ENCODE data around the gene ID2.
"Not testable (repeated sequence)": the region's sequence is repeated elsewhere in the genome, so short reads cannot be mapped to it uniquely, and the experiment has no call there.

DNA sequence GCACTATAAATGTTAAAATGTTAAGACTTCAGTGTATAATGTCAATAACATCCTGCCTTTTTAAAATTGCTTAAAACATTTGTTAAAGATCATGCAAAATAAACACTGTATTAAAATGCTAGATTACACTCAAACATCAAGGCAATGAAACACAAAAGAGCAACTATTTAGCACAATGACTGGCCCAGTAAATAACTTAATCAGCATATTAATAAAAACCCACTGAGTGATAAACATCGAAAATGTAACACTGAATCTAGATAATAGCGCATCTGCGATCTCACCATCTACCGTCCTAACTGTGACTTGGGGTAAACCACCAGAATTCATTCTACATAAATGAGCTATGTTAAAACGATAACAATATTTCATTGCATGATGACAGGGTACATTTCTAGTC, 47.2 kb downstream of the ID2 start:
- TF ChIP-seq, protein P1, sequence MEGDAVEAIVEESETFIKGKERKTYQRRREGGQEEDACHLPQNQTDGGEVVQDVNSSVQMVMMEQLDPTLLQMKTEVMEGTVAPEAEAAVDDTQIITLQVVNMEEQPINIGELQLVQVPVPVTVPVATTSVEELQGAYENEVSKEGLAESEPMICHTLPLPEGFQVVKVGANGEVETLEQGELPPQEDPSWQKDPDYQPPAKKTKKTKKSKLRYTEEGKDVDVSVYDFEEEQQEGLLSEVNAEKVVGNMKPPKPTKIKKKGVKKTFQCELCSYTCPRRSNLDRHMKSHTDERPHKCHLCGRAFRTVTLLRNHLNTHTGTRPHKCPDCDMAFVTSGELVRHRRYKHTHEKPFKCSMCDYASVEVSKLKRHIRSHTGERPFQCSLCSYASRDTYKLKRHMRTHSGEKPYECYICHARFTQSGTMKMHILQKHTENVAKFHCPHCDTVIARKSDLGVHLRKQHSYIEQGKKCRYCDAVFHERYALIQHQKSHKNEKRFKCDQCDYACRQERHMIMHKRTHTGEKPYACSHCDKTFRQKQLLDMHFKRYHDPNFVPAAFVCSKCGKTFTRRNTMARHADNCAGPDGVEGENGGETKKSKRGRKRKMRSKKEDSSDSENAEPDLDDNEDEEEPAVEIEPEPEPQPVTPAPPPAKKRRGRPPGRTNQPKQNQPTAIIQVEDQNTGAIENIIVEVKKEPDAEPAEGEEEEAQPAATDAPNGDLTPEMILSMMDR (IDR thresholded peaks at IDR 0.05): not testable (repeated sequence)
- TF ChIP-seq, protein P2, sequence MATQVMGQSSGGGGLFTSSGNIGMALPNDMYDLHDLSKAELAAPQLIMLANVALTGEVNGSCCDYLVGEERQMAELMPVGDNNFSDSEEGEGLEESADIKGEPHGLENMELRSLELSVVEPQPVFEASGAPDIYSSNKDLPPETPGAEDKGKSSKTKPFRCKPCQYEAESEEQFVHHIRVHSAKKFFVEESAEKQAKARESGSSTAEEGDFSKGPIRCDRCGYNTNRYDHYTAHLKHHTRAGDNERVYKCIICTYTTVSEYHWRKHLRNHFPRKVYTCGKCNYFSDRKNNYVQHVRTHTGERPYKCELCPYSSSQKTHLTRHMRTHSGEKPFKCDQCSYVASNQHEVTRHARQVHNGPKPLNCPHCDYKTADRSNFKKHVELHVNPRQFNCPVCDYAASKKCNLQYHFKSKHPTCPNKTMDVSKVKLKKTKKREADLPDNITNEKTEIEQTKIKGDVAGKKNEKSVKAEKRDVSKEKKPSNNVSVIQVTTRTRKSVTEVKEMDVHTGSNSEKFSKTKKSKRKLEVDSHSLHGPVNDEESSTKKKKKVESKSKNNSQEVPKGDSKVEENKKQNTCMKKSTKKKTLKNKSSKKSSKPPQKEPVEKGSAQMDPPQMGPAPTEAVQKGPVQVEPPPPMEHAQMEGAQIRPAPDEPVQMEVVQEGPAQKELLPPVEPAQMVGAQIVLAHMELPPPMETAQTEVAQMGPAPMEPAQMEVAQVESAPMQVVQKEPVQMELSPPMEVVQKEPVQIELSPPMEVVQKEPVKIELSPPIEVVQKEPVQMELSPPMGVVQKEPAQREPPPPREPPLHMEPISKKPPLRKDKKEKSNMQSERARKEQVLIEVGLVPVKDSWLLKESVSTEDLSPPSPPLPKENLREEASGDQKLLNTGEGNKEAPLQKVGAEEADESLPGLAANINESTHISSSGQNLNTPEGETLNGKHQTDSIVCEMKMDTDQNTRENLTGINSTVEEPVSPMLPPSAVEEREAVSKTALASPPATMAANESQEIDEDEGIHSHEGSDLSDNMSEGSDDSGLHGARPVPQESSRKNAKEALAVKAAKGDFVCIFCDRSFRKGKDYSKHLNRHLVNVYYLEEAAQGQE (IDR thresholded peaks at IDR 0.05; ENCODE audit: insufficient read depth in 1 of 2, low read depth in 2 of 2, low read length in 1 of 2): not testable (repeated sequence)
- TF ChIP-seq TCF7L2 (IDR thresholded peaks at IDR 0.05; ENCODE audit: low read depth, low read length); SIN3A (IDR thresholded peaks at IDR 0.05; ENCODE audit: borderline replicate concordance, insufficient read depth, low read depth, low read length); POLR2AphosphoS5 (IDR thresholded peaks at IDR 0.05; ENCODE audit: low read depth, low read length): not testable (repeated sequence)
